HepG2 (cell line): ENCODE data around the gene NDUFB8. TPM values are rescaled to one million over a fixed set of nuclear protein-coding genes. Genes with fewer than 3 reads are reported as not detected.

Experiments
- BCL3 ChIP-seq: sonication (generic); formaldehyde crosslinking; IDR thresholded peaks from 2 replicates; pipeline ENCODE4 v1.5.1; 2020; ENCODE audit warnings: mild to moderate bottlenecking, missing genetic modification reagents, moderate library complexity
- ERF ChIP-seq: IDR thresholded peaks from 2 replicates; pipeline ENCODE4 v1.6.1; 2018; ENCODE audit warnings: missing biosample characterization, missing genetic modification reagents
- HOXA3 ChIP-seq: sonication (generic); formaldehyde crosslinking; IDR thresholded peaks from 2 replicates; pipeline ENCODE4 v1.5.0; 2020; ENCODE audit warnings: missing genetic modification reagents
- LBX2 ChIP-seq: sonication (generic); formaldehyde crosslinking; IDR thresholded peaks from 2 replicates; pipeline ENCODE4 v1.5.0; 2020; ENCODE audit warnings: missing genetic modification reagents, mild to moderate bottlenecking, borderline replicate concordance
- MXD3 ChIP-seq: IDR thresholded peaks from 2 replicates; pipeline ENCODE4 v1.6.1; 2016; ENCODE audit warnings: mild to moderate bottlenecking, missing biosample characterization, missing genetic modification reagents
- TERF1 ChIP-seq: sonication (generic); formaldehyde crosslinking; IDR thresholded peaks from 2 replicates; pipeline ENCODE4 v1.8.0; 2022; ENCODE audit warnings: mild to moderate bottlenecking, missing genetic modification reagents, moderate library complexity
- TSC22D2 ChIP-seq: sonication (generic); formaldehyde crosslinking; IDR thresholded peaks from 2 replicates; pipeline ENCODE4 v1.5.1; 2020; ENCODE audit warnings: missing genetic modification reagents, mild to moderate bottlenecking, borderline replicate concordance
- ZNF143 ChIP-seq: sonication (generic); formaldehyde crosslinking; IDR thresholded peaks from 2 replicates; pipeline ENCODE4 v1.4.0; 2020; ENCODE audit warnings: missing genetic modification reagents
- ZNF563 ChIP-seq: sonication (generic); formaldehyde crosslinking; IDR thresholded peaks from 2 replicates; pipeline ENCODE4 v1.8.0; 2022; ENCODE audit warnings: mild to moderate bottlenecking, moderate library complexity, missing genetic modification reagents
- ZNF768 ChIP-seq: sonication (generic); formaldehyde crosslinking; IDR thresholded peaks from 2 replicates; pipeline ENCODE4 v1.4.0; 2020; ENCODE audit warnings: missing genetic modification reagents
- polyA plus RNA-seq, 8 experiments: library from polyadenylated mRNA; depleted of rRNA in 3 of 8; stranded (reverse) in 7 of 8; unstranded in 1 of 8; fragments of >200 nt; fragmentation: Illumina TruSeq in 4 of 8; extraction: Trizol in 4 of 8; gene quantifications; 2 replicates each; pipeline versions ENCODE4 v1.2.1 to v1.2.3, GENCODE V29; 2011 to 2016; ENCODE audit warnings: low read depth in 4 of 8, missing spikeins in 1 of 8, mixed read lengths in 1 of 8; ENCODE audit not compliant: insufficient read depth in 1 of 8
- total RNA-seq, 5 experiments: library from RNA; depleted of rRNA; stranded (reverse); fragments of >200 nt; fragmentation: Illumina TruSeq; extraction: Trizol; gene quantifications; 2 replicates each; pipeline ENCODE4 v1.2.3, GENCODE V29; 2016; ENCODE audit warnings: low read depth in 1 of 5

NDUFB8 gene
- total and polyA plus RNA-seq, 2 of the 13 experiments (the other 11 are each of a cell fraction or from before 2014, with no cell fraction given): 210 to 216 TPM

- TF ChIP-seq ZNF768 (CRISPR knock-in tag) (peak; percentile 58; the same call in 1 of the 2 replicates), LBX2 (CRISPR knock-in tag) (no peak), BCL3 (CRISPR knock-in tag) (peak; percentile 29; the same call in 1 of the 2 replicates), ZNF143 (peak; percentile 21; the same call in 1 of the 2 replicates), MXD3 (CRISPR knock-in tag) (no peak), HOXA3 (CRISPR knock-in tag) (peak; percentile 52; the same call in 1 of the 2 replicates), ZNF563 (CRISPR knock-in tag) (peak; percentile 17; the same call in 1 of the 2 replicates), ERF (CRISPR knock-in tag) (0 out of 2 replicates have a peak, but pooled peaks have one; percentile 16), TERF1 (CRISPR knock-in tag) (no peak), TSC22D2 (CRISPR knock-in tag) (no peak)
These were observed 10.2 kb downstream of the NDUFB8 start, which contains the start of gene SEC31B (continued) for GRCh38 chr10:100519311-100520051.
